IPS-18a (cell line): ENCODE results near the gene ACOT11.

Experiments used
- H3K27ac ChIP-seq: one replicate; pipeline ENCODE4 v1.5.1; 2013; ENCODE audit warnings: low read length
- H3K27me3 ChIP-seq: one replicate; pipeline ENCODE4 v1.6.1; 2013; ENCODE audit warnings: mild to moderate bottlenecking, low read length; ENCODE audit not compliant: control insufficient read depth, insufficient read depth
- H3K36me3 ChIP-seq: one replicate; pipeline ENCODE4 v1.6.1; 2013; ENCODE audit warnings: low read depth, low read length; ENCODE audit not compliant: control insufficient read depth
- H3K4me1 ChIP-seq: one replicate; pipeline ENCODE4 v1.6.1; 2013; ENCODE audit warnings: low read depth, low read length; ENCODE audit not compliant: control insufficient read depth
- H3K4me3 ChIP-seq: one replicate; pipeline ENCODE4 v1.5.1; 2013; ENCODE audit warnings: low read length
- H3K9ac ChIP-seq: one replicate; pipeline ENCODE4 v1.6.1; 2013; ENCODE audit warnings: mild to moderate bottlenecking, low read length, moderate library complexity
- H3K9me3 ChIP-seq: one replicate; pipeline ENCODE4 v1.6.1; 2013; ENCODE audit warnings: low read depth, low read length; ENCODE audit not compliant: control insufficient read depth

The ACOT11 gene

DNA sequence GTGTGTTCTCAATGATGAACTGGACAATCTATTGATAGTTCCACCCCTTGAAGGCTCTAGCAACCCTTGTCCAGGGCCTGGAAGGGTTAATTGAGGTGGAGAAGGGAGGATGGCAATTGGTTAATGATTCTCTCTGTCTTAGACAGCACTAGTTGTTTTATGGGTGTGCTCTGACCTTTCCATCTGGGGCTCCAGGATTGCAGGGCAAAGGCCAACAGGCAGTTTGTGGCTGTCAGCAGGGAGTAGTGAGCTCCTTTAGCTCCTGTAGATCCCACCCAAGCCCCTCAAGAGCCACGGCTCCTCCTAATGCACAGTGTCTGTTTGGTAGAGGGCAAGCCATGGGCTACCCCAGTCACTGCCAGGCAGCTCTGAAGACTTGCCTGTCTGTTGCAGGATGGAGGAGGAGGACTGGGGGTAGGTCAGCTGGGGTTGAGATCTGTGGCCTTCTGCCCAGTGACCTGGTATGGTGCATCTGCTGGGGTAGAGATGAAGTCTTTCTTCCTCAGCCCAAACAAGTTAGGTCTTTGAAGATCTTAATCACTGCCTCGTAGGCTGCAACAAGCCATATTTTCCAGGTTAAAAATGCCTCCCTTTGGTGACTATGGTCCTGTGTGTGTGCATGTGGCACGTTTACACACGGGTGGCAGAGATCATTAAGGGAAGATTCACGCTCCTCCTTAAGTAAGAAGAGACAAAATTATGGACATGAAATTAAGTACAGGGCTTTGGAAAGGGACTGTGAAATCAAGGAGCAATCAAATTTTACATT, 101.3 kb downstream of the ACOT11 start:
- Histone ChIP-seq H3K9me3 (peaks cover under 1% of the 10 kb centered on the region), H3K27me3 (no peaks in the 10 kb centered on the region), H3K9ac (no peak overlapping the region), H3K4me1 (no peaks in the 10 kb centered on the region), H3K27ac (no peak overlapping the region), H3K4me3 (no peak overlapping the region), H3K36me3 (no peaks in the 10 kb centered on the region)

DNA sequence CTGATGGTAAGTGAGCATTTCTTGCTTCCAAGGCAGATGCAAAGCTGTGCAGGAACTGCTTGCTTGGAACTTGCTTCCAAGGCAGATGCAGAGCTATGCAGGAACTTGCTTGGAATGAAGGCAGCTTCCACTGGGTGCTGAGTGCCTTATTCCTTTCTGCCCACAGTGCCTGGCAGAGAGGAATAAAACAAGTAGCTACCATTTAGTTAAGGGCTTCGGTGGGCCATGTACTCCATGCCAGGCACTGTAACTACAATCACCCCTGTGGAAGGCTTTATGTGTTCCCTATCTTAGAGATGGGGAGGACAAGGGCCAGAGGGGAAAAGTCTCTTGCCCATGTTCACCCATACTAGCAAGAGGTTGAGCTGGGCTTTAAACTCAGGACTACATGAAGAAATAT, 101.9 kb downstream of the ACOT11 start:
- Histone ChIP-seq H3K27ac (no peak overlapping the region), H3K9ac (no peak overlapping the region), H3K9me3 (no peaks in the 10 kb centered on the region)

DNA sequence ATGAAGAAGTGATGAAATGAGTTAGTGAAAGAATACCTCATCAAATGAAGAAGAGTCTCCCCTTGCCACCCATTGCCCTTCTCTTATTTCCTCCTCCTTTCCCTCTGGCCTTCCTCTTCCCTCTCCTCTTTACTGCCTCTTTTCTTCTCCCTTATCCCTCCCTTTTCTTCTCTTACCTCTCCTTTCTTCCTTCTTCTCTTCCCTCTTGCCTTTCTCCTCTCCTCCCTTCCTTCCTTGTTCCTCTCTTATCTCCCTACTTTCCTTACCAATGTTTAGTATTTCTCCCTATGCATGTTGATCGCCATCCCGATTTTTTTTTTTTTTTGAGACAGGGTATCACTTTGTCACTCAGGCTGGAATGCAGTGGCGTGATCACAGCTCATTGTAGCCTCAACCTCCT, 102.4 kb downstream of the ACOT11 start:
- Histone ChIP-seq H3K9me3 (no peaks in the 10 kb centered on the region), H3K36me3 (no peaks in the 10 kb centered on the region), H3K27ac (no peak overlapping the region), H3K4me3 (no peak overlapping the region), H3K4me1 (no peaks in the 10 kb centered on the region), H3K9ac (no peak overlapping the region), H3K27me3 (no peaks in the 10 kb centered on the region)

More for the DNA sequence above, 101.9 kb downstream of the ACOT11 start:
- H3K27me3 ChIP-seq: no peaks in the 10 kb centered on the region
- no peaks in the 10 kb centered on the region for H3K4me1 ChIP-seq
- no peaks in the 10 kb centered on the region for H3K36me3 ChIP-seq
- H3K4me3 ChIP-seq: no peak overlapping the region

DNA sequence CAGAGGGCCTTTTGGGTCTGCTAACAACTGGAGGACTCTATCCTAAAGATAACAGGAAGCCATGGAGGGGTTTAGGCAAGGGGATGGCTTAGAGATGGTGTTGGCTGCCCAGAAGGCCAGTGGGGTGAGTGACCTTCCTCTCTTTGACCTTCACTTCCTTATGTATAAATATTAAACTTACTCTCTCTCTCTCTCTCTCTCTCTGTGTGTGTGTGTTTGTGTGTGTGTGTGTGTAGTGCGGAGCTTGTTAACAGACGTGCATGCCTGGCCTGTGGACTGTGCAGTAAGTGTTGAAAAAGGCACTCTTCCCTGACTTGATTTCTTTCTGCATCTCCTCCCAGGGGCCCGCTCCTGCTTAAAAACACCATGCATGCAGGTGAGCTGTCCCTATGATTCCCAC, 103.6 kb downstream of the ACOT11 start:
- Histone ChIP-seq H3K27ac (no peak overlapping the region), H3K9me3 (no peaks in the 10 kb centered on the region), H3K4me1 (no peaks in the 10 kb centered on the region), H3K27me3 (no peaks in the 10 kb centered on the region), H3K9ac (no peak overlapping the region), H3K36me3 (no peaks in the 10 kb centered on the region), H3K4me3 (no peak overlapping the region)

DNA sequence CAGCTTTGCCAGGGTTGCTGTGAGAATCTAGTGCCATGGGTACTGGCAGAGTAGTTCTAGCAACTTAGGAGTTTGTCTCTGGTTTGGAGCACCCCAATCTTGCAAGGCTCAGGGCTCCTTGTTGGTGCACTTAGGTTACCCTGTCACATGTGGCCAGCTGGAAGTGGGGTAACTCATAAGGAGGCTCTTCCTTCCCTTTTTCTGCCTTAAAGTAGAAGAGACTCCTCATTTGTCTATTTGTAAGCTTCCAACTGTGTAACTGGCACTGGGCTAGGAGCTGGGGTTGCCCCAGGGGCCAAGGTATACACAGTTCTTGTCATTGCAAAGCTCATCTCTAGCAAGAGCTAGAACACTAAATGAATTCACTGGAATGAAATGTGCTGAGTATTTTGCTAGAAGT, 104.1 kb downstream of the ACOT11 start:
- Histone ChIP-seq H3K9ac (no peak overlapping the region), H3K4me3 (no peak overlapping the region), H3K27ac (no peak overlapping the region), H3K4me1 (no peaks in the 10 kb centered on the region), H3K36me3 (no peaks in the 10 kb centered on the region), H3K9me3 (no peaks in the 10 kb centered on the region), H3K27me3 (no peaks in the 10 kb centered on the region)

DNA sequence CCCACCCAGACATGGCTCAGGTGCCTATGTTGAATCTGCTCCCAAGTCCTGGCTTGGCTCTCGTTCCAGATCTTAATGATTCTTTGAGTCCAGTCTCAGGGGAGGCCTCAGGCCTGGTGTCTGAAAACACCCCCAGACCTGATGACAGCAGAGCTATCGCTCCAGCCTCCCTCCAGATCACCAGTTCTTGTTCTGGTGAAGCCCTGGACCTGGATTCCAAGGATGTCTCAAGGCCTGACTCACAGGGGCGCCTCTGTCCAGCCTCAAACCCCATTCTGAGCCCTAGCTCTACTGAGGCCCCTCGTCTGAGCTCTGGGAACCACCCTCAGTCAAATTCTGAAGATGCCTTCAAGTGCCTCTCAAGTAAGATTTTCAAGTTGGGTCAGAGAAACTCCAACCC, 105.0 kb downstream of the ACOT11 start:
- no peaks in the 10 kb centered on the region for H3K4me1 ChIP-seq
- no peak overlapping the region for H3K9ac ChIP-seq
- no peak overlapping the region for H3K27ac ChIP-seq
- no peaks in the 10 kb centered on the region for H3K36me3 ChIP-seq
- H3K4me3 ChIP-seq: no peak overlapping the region
- peaks cover 1% of the 10 kb centered on the region for H3K9me3 ChIP-seq
- no peaks in the 10 kb centered on the region for H3K27me3 ChIP-seq

DNA sequence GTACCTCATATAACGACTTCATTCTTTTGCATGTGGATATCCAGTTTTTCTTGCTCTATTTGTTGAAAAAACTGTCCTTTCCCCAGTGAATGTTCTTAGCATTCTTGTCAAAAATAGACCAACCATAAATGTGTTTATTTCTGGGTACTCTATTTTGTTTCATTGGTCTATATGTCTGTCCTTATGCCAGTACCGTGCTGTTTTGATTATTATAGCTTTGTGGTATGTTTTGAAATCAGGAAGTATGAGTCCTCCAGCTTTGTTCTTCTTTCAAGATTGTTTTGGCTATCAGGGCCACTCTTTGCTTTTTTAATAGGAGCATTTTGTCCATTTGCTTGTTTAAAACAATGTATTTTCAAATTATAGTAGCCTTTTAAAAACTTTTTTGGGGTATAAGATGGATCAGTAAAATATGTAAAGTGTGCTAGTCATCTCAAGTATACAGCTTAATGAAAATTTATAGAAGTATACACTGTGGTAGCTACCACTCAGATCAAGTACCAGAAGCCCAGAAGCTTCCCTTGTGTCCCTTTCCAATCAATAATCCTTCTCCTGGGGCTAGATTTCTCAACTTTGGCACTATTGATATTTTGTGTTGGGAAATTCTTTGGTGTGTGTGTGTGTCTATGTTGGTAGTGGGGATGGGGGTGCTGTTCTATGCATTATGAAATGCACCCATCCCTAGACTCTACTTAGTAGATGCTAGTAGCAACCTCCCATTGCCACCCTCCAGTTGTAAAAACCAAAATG, 110.3 kb downstream of the ACOT11 start:
- Histone ChIP-seq H3K4me3 (no peak overlapping the region), H3K27ac (no peak overlapping the region), H3K9ac (no peak overlapping the region), H3K9me3 (peaks cover 8% of the 10 kb centered on the region), H3K4me1 (no peaks in the 10 kb centered on the region), H3K36me3 (no peaks in the 10 kb centered on the region), H3K27me3 (no peaks in the 10 kb centered on the region)
